ENCODE data around the gene HHIP.

- TF ChIP-seq RARB (CRISPR knock-in tag; IDR thresholded peaks at IDR 0.05): no peak
- no peak for TF ChIP-seq ZFP3 (CRISPR knock-in tag; IDR thresholded peaks at IDR 0.05)
- no peak for TF ChIP-seq ESRRG (CRISPR knock-in tag; IDR thresholded peaks at IDR 0.05)
- TF ChIP-seq ZNF565 (CRISPR knock-in tag; conservative IDR thresholded peaks at IDR 0.05; ENCODE audit: low read depth): no peak
- TF ChIP-seq ARNTL (CRISPR knock-in tag; IDR thresholded peaks at IDR 0.05; ENCODE audit: borderline replicate concordance, low read depth): no peak
- TF ChIP-seq PPARA (CRISPR knock-in tag; IDR thresholded peaks at IDR 0.05; ENCODE audit: borderline replicate concordance): no peak
- TF ChIP-seq SNAI2 (CRISPR knock-in tag; IDR thresholded peaks at IDR 0.05): no peak
- TF ChIP-seq, protein P1, sequence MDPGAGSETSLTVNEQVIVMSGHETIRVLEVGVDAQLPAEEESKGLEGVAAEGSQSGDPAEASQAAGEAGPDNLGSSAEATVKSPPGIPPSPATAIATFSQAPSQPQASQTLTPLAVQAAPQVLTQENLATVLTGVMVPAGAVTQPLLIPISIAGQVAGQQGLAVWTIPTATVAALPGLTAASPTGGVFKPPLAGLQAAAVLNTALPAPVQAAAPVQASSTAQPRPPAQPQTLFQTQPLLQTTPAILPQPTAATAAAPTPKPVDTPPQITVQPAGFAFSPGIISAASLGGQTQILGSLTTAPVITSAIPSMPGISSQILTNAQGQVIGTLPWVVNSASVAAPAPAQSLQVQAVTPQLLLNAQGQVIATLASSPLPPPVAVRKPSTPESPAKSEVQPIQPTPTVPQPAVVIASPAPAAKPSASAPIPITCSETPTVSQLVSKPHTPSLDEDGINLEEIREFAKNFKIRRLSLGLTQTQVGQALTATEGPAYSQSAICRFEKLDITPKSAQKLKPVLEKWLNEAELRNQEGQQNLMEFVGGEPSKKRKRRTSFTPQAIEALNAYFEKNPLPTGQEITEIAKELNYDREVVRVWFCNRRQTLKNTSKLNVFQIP (CRISPR knock-in tag; IDR thresholded peaks at IDR 0.05; ENCODE audit: borderline replicate concordance, low read depth): no peak
- no peak for TF ChIP-seq ZC3H10 (CRISPR knock-in tag; IDR thresholded peaks at IDR 0.05)
- TF ChIP-seq PATZ1 (CRISPR knock-in tag; IDR thresholded peaks at IDR 0.05; ENCODE audit: borderline replicate concordance): no peak
- TF ChIP-seq, protein P2, sequence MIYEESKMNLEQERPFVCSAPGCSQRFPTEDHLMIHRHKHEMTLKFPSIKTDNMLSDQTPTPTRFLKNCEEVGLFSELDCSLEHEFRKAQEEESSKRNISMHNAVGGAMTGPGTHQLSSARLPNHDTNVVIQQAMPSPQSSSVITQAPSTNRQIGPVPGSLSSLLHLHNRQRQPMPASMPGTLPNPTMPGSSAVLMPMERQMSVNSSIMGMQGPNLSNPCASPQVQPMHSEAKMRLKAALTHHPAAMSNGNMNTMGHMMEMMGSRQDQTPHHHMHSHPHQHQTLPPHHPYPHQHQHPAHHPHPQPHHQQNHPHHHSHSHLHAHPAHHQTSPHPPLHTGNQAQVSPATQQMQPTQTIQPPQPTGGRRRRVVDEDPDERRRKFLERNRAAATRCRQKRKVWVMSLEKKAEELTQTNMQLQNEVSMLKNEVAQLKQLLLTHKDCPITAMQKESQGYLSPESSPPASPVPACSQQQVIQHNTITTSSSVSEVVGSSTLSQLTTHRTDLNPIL (CRISPR knock-in tag; IDR thresholded peaks at IDR 0.05; ENCODE audit: low read depth): no peak
- TF ChIP-seq OSR1 (CRISPR knock-in tag; IDR thresholded peaks at IDR 0.05): no peak
- no peak for TF ChIP-seq ZNF70 (CRISPR knock-in tag; IDR thresholded peaks at IDR 0.05)
- no peak for TF ChIP-seq CSDC2 (CRISPR knock-in tag; IDR thresholded peaks at IDR 0.05)
Measured at GRCh38 chr4:144695721-144696120, 49.8 kb downstream of the HHIP start.
